GF-D8 (cell line): ENCODE measurements around the gene FXYD7.
"Not testable (repeated sequence)": the region's sequence is repeated elsewhere in the genome, so short reads cannot be mapped to it uniquely, and the experiment has no call there.

ENCODE experiments used
- DNase-seq: peaks from one replicate; lab custom pipeline; 2025; lab: John Stamatoyannopoulos, UW

FXYD7 gene, protein sequence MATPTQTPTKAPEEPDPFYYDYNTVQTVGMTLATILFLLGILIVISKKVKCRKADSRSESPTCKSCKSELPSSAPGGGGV

GRCh38 chr19:35143231-35143715 is at the start of gene FXYD7:
FXYD7 (plus strand) TSS chr19:35143255; CDS start chr19:35143334, 79 bp downstream.
- DNase-seq: no peak

DNA sequence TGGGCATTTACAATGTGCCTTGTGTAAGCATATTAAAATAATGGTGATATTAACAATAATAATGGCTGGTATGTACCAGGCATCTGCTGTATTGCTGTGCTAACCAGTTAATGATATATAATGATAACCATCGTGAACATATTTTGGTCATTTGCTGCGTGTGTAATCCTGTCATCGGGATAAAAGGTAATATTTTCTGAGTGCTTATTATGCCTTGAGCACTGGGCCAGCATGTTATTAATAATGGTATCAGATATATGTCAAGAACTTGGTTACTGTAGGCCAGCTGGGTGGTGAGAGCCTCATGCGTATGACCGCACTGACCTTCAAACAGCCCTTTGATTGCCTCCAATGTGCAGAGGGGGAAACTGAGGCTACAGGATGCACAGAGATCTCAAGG is 49.6 kb upstream of the FXYD7 start:
- no peak for DNase-seq

DNA sequence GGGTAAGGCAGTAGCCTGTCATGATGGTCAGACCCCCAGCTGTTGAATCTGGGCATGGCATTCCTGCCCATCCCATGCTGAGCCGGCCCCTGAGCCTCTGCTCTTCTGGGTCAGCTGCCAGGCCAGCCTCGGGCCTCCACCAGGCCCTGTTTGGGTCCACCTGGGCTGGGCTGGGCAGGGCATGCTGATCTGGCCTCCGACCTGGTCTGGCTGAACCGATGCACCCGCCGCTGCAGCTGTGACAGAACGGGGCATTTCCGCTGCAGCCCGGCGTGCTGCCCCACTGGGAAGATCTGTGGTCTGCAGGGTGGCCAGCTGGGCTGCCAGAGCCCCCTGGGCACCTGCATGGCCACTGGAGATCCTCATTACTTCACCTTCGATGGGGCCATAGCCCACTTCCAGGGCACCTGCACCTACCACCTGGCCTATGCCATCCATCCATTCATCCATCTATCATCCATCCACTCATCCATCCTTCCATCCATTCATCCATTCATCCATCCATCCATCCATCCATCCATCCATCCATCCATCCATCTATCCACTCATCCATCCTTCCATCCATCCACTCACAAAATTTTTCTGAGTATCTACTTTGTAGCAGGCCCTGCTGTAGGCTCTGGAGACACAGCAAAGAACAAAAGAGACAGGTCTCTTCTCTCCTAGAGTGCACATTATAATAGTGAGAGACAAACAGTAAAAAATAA is 49.0 kb upstream of the FXYD7 start:
- DNase-seq: no peak

DNA sequence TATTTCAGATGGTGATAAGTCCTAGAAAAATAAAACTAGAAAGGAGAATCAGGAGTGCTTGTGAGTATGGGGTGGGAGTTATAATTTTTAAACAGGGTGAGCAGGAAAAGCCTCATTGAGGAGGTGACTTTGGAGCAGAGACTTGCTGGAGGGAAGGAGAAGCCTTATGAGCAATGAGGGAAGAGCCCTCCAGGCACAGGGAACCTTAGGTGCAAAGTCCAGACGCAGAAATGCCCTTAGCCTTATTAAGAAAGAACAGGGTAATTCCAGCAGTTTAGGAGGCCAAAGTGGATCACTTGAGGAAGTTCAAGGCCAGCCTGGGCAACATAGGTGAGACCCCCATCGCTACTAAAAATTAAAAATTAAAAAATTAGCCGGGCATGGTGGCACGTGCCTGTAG is 48.4 kb upstream of the FXYD7 start:
- no peak for DNase-seq

DNA sequence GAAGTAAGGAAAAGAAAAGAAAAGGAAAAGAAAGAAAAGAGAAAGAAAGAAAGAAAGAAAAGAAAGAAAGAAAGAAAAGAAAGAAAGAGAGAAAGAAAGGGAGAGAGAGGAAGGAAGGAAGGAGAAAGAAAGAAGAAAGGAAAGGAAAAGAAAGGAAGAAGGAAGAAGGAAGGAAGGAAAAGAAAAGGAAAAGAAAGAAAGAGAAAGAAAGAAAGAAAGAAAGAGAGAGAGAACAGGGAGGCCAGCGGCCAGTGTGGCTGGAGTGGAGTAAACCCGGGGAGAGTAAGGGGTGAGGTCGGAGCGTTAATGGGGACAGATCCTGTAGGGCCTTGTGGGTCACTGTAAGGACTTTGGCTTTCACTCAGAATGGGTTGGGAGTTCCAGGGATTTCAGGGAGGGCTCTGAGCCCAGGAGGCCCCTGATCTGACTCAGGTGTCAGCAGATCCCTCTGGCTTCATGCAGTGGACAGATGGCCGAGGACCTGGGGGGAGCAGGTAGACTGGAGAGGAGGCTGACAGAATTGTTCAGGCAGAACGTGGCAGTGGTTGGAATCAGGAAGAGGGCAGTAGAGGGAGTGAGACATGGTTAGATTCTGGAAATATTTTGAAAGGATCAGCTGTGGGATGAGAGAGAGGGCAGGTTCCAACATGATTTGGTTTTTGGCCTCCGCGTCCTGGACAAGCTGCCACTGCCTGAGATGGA is 47.2 kb upstream of the FXYD7 start:
- DNase-seq: no peak

DNA sequence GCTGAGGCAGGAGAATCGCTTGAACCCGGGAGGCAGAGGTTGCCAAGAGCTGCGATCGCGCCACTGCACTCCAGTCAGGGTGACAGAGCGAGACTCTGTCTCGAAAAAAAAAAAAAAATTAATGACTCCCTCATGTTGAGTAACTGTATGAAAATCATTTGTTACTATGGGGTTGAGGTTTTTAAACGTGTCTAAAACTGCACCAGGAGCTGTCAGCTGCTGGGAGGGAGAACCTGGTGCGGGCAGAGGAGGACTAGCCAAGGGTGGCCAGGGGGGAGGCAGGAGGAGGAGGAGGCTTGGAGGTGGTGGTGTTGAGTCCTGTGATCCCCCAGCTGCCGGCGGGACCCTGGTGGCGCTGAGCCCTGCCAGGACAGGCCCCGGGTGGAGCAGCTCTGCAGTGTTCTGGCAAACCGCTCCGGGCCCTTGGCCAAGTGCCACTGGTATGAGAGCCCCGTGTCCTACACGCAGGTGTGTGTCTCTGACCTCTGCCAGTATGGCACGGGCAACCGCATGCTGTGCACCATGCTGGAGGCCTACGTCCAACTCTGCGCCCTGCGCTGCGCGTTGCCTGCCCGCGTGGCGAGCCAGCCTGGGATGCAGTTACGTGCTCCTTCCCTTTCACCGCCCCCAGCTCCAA is 44.5 kb upstream of the FXYD7 start:
- no peak for DNase-seq

GRCh38 chr19:35099155-35099896 is 43.7 kb upstream of the FXYD7 start:
- DNase-seq: no peak

- DNase-seq: no peak
Observed at GRCh38 chr19:35099897-35100275, 43.2 kb upstream of the FXYD7 start.

GRCh38 chr19:35100588-35101533 is 42.2 kb upstream of the FXYD7 start:
- no peak for DNase-seq

DNA sequence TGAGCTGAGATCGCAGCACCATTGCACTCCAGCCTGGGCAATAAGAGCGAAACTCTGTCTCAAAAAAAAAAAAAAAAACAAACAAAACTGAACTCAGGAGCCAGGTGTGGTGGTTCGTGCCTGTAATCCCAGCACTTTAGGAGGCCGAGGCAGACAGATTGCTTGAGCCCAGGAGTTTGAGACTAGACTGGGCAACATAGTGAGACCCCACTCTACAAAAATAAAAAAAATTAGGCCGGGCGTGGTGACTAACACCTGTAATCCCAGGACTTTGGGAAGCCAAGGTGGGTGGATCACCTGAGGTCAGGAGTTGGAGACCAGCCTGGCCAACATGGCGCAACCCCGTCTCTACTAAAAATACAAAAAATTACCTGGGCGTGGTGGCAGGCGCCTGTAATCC is 41.1 kb upstream of the FXYD7 start:
- not testable (repeated sequence) for DNase-seq

DNA sequence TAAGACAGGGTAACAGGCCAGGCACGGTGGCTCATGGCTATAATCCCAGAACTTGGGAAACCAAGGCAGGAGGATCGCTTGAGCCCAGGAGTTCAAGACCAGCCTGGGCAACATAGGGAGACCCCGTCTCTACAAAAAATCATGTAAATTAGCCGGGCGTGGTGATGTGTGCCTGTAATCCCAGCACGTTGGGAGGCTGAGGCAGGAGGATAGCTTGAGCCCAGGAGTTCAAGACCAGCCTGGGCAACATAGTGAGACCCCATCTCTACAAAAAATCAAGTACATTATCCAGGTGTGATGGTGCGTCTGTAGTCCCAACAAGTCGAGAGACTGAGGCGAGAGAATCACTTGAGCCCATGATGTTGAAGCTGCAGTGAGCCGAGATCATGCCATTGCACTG is 39.4 kb upstream of the FXYD7 start:
- DNase-seq: not testable (repeated sequence)

DNA sequence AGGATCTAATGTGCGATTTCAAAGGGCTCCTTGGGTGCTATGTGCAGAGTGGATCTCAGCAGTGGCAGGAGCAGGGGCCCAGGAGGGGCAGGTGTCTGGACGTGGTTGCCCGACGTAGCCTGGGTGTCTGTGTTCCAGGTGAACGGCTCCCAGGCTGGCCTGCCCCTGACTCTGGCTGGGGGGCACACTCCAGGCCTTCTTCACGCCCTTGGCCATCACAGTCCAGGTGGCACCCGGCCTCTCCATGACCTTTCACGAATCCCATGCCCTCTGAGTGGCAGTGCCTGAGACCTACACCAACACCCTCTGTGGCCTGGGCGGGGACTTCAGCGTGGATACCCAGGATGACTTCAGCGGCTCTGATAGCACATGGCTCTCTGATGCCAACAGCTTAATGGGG is 38.7 kb upstream of the FXYD7 start:
- no peak for DNase-seq

DNA sequence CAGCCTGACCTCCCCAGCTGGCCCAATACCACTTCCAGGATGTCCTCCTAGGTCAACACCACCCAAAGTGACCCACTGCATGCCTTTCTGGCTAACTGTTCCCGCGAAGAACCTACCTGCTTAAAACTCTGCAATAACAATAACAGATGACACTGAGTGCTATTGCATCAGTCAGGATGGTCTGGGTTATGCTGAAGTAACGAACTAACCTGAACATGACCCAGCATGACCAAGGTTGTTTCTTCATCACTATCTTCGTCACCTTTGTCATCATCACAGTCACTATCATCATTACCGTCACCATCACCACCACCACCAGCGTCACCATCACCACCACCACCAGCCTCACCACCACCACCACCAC is 38.0 kb upstream of the FXYD7 start:
- no peak for DNase-seq

DNA sequence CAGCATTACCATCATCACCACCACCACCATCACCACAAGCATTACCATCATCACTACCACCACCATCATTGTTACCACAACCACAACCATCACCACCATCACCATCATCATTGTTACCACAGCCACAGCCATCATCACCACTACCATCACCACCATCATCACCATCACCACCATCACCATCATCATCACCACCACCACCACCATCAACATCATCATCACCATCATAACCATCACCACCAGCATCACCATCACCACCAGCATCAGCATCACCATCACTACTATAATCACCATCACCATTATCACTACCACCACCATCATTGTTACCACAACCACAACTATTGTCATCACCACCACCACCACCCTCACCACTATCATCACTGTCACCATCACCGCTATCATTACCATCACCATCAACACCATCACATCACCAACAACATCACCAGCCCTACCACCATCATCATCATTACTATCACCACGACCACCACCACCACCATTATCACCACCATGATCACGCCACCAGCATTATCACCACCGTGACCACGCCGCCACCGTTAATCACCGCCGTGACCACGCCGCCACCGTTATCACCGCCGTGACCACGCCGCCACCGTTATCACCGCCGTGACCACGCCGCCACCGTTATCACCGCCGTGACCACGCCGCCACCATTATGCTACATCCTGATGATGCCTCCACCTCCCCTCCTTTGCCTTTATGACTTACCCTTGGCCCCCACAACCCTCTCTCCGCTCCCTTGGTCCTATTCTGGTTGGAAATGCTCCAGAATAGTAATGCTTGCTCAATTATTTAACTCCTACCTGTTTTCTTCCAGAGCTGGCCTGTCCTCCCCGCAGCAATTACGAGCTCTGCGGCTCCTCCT is 37.4 kb upstream of the FXYD7 start:
- no peak for DNase-seq

- no peak for DNase-seq
Observed at GRCh38 chr19:35106291-35106583, 36.8 kb upstream of the FXYD7 start.

GRCh38 chr19:35106898-35107541 is 36.0 kb upstream of the FXYD7 start:
- DNase-seq: no peak

DNA sequence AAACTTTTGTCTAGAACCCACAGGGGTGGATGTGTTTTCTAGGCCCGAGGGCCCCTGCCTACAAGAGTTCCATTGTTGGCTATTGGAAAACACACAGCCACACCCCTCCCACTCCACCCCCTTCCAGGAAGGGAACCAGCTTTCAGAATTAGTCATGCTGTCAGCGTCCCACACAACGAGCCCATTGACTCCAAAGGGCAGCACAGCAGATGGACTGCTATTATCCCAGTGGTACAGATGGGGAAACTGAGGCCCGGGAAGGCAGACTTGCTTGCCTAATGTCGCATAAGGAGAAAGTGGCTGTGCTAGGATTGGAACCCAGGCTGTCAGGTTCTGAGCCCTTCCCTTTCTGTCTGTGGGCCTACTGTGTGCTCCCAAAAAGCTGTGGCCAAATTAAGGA is 35.5 kb upstream of the FXYD7 start:
- DNase-seq: no peak

DNA sequence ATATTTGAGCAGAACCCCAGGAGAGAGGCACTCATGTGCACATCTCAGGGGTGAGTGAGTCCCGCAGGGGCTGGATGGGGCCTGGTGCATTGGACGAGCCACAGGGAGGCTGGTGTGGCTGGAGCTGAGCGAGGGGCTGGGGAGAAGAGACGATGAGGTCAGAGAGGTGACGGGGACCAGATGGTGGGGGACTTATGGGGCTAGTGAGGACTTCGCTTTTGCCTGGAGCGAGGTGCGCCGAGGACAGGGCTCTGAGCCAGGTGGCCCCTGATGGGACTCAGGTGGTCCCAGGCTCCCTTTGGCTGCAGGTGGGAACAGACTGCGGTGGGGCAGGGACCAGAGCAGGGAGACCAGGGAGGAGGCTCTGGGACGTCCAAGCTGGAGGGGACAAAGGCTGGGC is 34.3 kb upstream of the FXYD7 start:
- no peak for DNase-seq

DNA sequence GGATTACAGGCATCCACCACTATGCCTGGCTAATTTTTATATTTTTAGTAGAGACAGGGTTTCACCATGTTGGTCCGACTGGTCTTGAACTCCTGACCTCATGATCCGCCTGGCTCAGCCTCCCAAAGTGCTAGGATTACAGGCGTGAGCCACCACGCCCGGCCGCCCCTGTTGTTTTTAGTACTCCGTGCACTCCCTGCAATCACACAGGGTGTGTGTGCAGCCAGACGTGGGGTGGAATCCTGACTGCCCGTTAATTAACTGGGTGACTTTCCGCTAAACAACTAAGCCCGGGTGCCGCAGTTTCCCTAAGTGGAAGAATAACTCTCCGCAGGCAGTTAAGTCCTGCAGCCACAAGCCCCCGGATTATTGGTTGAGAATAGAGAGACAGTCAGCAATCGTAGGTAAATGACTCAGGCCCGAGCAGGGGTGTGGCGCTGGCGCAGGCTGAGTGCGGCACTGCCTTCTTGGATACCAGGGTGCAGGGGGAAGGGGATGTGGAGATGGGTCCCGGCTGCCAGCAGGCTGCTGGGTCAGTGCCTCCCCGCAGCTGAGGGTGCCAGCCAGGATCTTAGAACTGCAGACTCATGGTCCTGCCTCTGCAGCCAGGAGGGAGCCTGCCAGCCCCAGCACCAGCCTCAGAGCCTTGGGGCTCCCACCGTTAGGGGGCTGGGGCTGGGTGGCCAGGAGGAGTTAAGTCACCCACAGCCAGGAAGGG is 33.5 kb upstream of the FXYD7 start:
- DNase-seq: no peak
